ENCODE measurements around the gene BARD1.

Gene BARD1

GRCh38 chr2:214836568-214836967, 27.1 kb upstream of the BARD1 start:
- Histone ChIP-seq H3K4me3 (ENCODE audit: low read depth, low read length, poor library complexity, severe bottlenecking) (no peak overlapping the region), H3K79me2 (ENCODE audit: insufficient read depth, low read length) (no peaks in the 10 kb centered on the region), H3K9me3 (ENCODE audit: low read length) (peaks cover 4% of the 10 kb centered on the region; the same call in 1 of the 2 replicates), H3K9me2 (ENCODE audit: low read depth, low read length) (no peaks in the 10 kb centered on the region), H4K20me1 (ENCODE audit: insufficient read depth, low read length) (no peaks in the 10 kb centered on the region), H3K27me3 (ENCODE audit: insufficient read depth, low read length) (no peaks in the 10 kb centered on the region), H3K27ac (ENCODE audit: low read depth, low read length, poor library complexity, severe bottlenecking) (no peak overlapping the region), H3K4me1 (ENCODE audit: insufficient read depth, low read length, severe bottlenecking) (no peaks in the 10 kb centered on the region), H3K4me2 (ENCODE audit: low read length) (no peak overlapping the region), H2AFZ (ENCODE audit: low read length) (no peak overlapping the region), H3K9ac (ENCODE audit: low read length) (no peak overlapping the region), H3F3A (ENCODE audit: insufficient read depth, low read length) (no peaks in the 10 kb centered on the region), H3K36me3 (ENCODE audit: insufficient read depth, low read length) (no peaks in the 10 kb centered on the region)
- TF ChIP-seq EZH2 (IDR thresholded peaks at IDR 0.05; ENCODE audit: borderline replicate concordance, low read length) (no peak), CTCF (IDR thresholded peaks at IDR 0.05; ENCODE audit: low read length) (no peak)

DNA sequence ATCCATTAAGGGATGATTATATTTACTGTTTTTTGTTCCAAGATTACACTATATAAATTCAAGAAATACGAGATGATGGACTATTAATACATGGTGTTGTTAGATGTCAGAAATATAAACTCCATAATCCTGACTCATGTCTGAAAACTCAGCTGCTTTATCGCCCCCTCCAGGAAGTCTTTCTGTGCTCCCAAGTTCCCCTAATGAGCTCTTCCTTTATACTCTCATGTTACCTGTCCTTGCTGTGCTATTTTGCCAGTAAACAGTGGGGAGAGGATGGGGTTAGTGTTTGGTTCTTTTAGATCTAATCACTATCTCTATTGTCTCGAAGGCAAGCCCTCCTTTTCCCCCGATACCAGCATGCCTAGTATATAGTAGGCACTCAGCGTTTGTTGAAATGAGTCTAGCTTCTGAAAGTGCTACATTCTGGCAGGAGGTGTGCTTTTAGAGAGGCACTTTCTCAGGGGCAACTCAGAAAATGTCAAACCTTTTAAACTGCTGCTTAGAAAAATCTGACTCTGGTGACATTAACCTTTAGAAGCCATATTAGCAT, 21.4 kb upstream of the BARD1 start:
- H3K9me3 ChIP-seq (ENCODE audit: low read length) = no peaks in the 10 kb centered on the region
- H3K9me2 ChIP-seq (ENCODE audit: low read depth, low read length) = no peaks in the 10 kb centered on the region
- H3K4me2 ChIP-seq (ENCODE audit: low read length) = no peak overlapping the region
- no peaks in the 10 kb centered on the region for H3F3A ChIP-seq (ENCODE audit: insufficient read depth, low read length)
- H3K4me1 ChIP-seq (ENCODE audit: insufficient read depth, low read length, severe bottlenecking) = no peaks in the 10 kb centered on the region
- TF ChIP-seq CTCF (IDR thresholded peaks at IDR 0.05; ENCODE audit: low read length) = peak; percentile 42; the same call in 1 of the 2 replicates
- TF ChIP-seq EZH2 (IDR thresholded peaks at IDR 0.05; ENCODE audit: borderline replicate concordance, low read length) = no peak
- H3K36me3 ChIP-seq (ENCODE audit: insufficient read depth, low read length) = no peaks in the 10 kb centered on the region
- no peaks in the 10 kb centered on the region for H3K27me3 ChIP-seq (ENCODE audit: insufficient read depth, low read length)
- H3K9ac ChIP-seq (ENCODE audit: low read length) = no peak overlapping the region
- H3K4me3 ChIP-seq (ENCODE audit: low read depth, low read length, poor library complexity, severe bottlenecking) = no peak overlapping the region
- no peaks in the 10 kb centered on the region for H3K79me2 ChIP-seq (ENCODE audit: insufficient read depth, low read length)
- no peak overlapping the region for H2AFZ ChIP-seq (ENCODE audit: low read length)
- no peak overlapping the region for H3K27ac ChIP-seq (ENCODE audit: low read depth, low read length, poor library complexity, severe bottlenecking)
- no peaks in the 10 kb centered on the region for H4K20me1 ChIP-seq (ENCODE audit: insufficient read depth, low read length)

- no peaks in the 10 kb centered on the region for H4K20me1 ChIP-seq (ENCODE audit: insufficient read depth, low read length)
- no peaks in the 10 kb centered on the region for H3K79me2 ChIP-seq (ENCODE audit: insufficient read depth, low read length)
- no peaks in the 10 kb centered on the region for H3K9me3 ChIP-seq (ENCODE audit: low read length)
- no peak overlapping the region for H2AFZ ChIP-seq (ENCODE audit: low read length)
- no peak overlapping the region for H3K27ac ChIP-seq (ENCODE audit: low read depth, low read length, poor library complexity, severe bottlenecking)
- H3K4me1 ChIP-seq (ENCODE audit: insufficient read depth, low read length, severe bottlenecking) = peaks cover 2% of the 10 kb centered on the region
- no peaks in the 10 kb centered on the region for H3K27me3 ChIP-seq (ENCODE audit: insufficient read depth, low read length)
- TF ChIP-seq EZH2 (IDR thresholded peaks at IDR 0.05; ENCODE audit: borderline replicate concordance, low read length) (no peak), CTCF (IDR thresholded peaks at IDR 0.05; ENCODE audit: low read length) (no peak)
- no peak overlapping the region for H3K9ac ChIP-seq (ENCODE audit: low read length)
- H3F3A ChIP-seq (ENCODE audit: insufficient read depth, low read length) = no peaks in the 10 kb centered on the region
- H3K4me3 ChIP-seq (ENCODE audit: low read depth, low read length, poor library complexity, severe bottlenecking) = no peak overlapping the region
- H3K4me2 ChIP-seq (ENCODE audit: low read length) = no peak overlapping the region
- H3K36me3 ChIP-seq (ENCODE audit: insufficient read depth, low read length) = no peaks in the 10 kb centered on the region
- H3K9me2 ChIP-seq (ENCODE audit: low read depth, low read length) = no peaks in the 10 kb centered on the region
Observed at GRCh38 chr2:214816008-214816533, 6.6 kb upstream of the BARD1 start.

Measured in OCI-LY1 (cell line).